SU-DHL-6 (cell line): ENCODE results near the gene PSMD14.

Source experiments
- H2AFZ ChIP-seq: fragments of 200-600 bp; sonication (generic); 2 replicates; pipeline ENCODE4 v1.6.1; 2014; ENCODE audit warnings: low read depth, mild to moderate bottlenecking, moderate library complexity, mixed read lengths, antibody characterized with exemption, low read length; ENCODE audit not compliant: severe bottlenecking
- H3F3A ChIP-seq: fragments of 200-600 bp; shearing (Covaris generic); 2 replicates; pipeline ENCODE4 v1.6.0; 2016; ENCODE audit warnings: antibody characterized with exemption, mild to moderate bottlenecking; ENCODE audit not compliant: insufficient read depth
- H3K27ac ChIP-seq: fragments of 200-600 bp; sonication (generic); 2 replicates; pipeline ENCODE4 v1.5.1; 2016; ENCODE audit warnings: low read depth, mild to moderate bottlenecking, low read length, moderate library complexity, mixed read lengths
- H3K27me3 ChIP-seq: fragments of 200-600 bp; sonication (generic), shearing (Covaris generic); 2 replicates; pipeline ENCODE4 v1.6.0; 2014; ENCODE audit warnings: mild to moderate bottlenecking, low read length
- H3K36me3 ChIP-seq: fragments of 200-600 bp; sonication (generic); 2 replicates; pipeline ENCODE4 v1.6.1; 2014; ENCODE audit warnings: mild to moderate bottlenecking, low read length, mixed read lengths
- H3K4me2 ChIP-seq: fragments of 300-600, 200-600 bp; shearing (Covaris generic), sonication (generic); 2 replicates; pipeline ENCODE4 v1.6.0; 2014; ENCODE audit warnings: low read length, low read depth, mild to moderate bottlenecking; ENCODE audit not compliant: poor library complexity, severe bottlenecking
- H3K4me3 ChIP-seq: fragments of 200-600 bp; sonication (generic); 2 replicates; pipeline ENCODE4 v1.5.1; 2014; ENCODE audit warnings: antibody characterized with exemption, low read length, mild to moderate bottlenecking, mixed read lengths; ENCODE audit not compliant: insufficient read depth, poor library complexity, severe bottlenecking
- H3K79me2 ChIP-seq: fragments of 200-600 bp; sonication (generic); 2 replicates; pipeline ENCODE4 v1.6.1; 2014; ENCODE audit warnings: mild to moderate bottlenecking, low read length, moderate library complexity; ENCODE audit not compliant: insufficient read depth
- H3K9ac ChIP-seq: fragments of 200-600 bp; sonication (generic); 2 replicates; pipeline ENCODE4 v1.7.0; 2014; ENCODE audit warnings: mild to moderate bottlenecking, low read length
- H3K9me2 ChIP-seq: fragments of 200-600 bp; sonication (generic); replicated peaks from 2 replicates; pipeline ENCODE4 v1.6.1; 2014; ENCODE audit warnings: low read length; ENCODE audit not compliant: insufficient read depth
- H3K9me3 ChIP-seq: fragments of 200-600 bp; sonication (generic); 2 replicates; pipeline ENCODE4 v1.6.1; 2014; ENCODE audit warnings: low read length, mixed read lengths; ENCODE audit not compliant: insufficient read depth
- H4K20me1 ChIP-seq: fragments of 200-600 bp; sonication (generic); 2 replicates; pipeline ENCODE4 v1.6.1; 2014; ENCODE audit warnings: low read depth, mild to moderate bottlenecking, antibody characterized with exemption, low read length, moderate library complexity, mixed read lengths
- CTCF ChIP-seq: fragments of 200-600 bp; sonication (generic); IDR thresholded peaks from one replicate; pipeline ENCODE4 v1.5.1; 2017; ENCODE audit warnings: antibody characterized with exemption, mild to moderate bottlenecking, low read length, moderate library complexity; ENCODE audit not compliant: insufficient read depth, poor library complexity, severe bottlenecking
- EZH2phosphoT487 ChIP-seq: fragments of 200-600 bp; sonication (generic), shearing (Covaris generic); conservative IDR thresholded peaks from 2 replicates; pipeline ENCODE4 v1.6.1; 2018; ENCODE audit warnings: mild to moderate bottlenecking, antibody characterized with exemption, low read length, moderate library complexity, mixed read lengths

Gene PSMD14

DNA sequence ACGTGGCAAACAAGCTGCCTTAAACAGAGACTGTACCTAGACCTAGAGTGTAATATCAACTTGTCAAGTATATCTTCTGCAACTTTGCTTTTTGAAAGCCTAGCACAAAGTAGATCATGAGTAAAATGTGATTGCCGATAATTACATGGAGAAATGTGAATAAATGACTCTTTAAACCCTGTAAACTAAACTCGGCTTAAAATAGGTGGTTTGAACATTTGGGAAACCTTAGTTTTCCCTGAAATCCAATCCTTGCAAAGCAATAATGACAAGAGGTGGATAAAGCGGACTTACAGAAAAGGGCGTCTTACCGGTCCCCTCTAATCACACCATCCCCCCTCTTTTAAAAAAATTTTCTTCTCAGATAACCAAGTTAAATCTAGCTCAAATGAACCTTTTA is 549 bp upstream of the PSMD14 start:
- Histone ChIP-seq H4K20me1 (0 out of 2 replicates have a peak, but pooled peaks cover 3% of the 10 kb centered on the region), H3K79me2 (peaks cover 49% of the 10 kb centered on the region)

DNA sequence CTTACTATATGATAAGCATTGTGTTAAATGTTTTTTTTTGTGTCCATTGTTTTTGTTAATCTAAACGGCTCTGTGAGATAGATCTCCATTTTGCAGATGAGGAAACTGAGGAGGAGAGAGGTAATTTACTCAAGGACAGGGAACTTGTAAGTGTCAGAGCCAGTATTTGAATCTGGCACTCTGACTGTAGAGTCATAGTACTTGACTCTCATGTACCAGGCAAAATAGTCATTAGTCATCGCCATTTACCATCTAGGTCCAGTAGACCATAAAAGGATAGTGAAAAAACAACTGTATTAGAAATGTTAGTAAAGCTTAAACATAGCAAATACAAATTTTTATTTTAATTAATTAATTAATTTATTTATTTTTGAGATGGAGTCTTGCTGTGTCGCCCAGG is 4.8 kb downstream of the PSMD14 start:
- H3K79me2 ChIP-seq: peaks cover 94% of the 10 kb centered on the region
- no peaks in the 10 kb centered on the region for H3K9me3 ChIP-seq
- H3F3A ChIP-seq: peaks cover 3% of the 10 kb centered on the region; the same call in 1 of the 2 replicates
- peaks cover 9% of the 10 kb centered on the region; the same call in 1 of the 2 replicates for H4K20me1 ChIP-seq
- no peak overlapping the region for H3K9ac ChIP-seq
- H2AFZ ChIP-seq: no peak overlapping the region
- no peak overlapping the region for H3K4me2 ChIP-seq
- H3K36me3 ChIP-seq: peaks cover 16% of the 10 kb centered on the region; the same call in 1 of the 2 replicates
- TF ChIP-seq CTCF: no peak
- no peak for TF ChIP-seq EZH2phosphoT487
- no peaks in the 10 kb centered on the region for H3K27me3 ChIP-seq
- H3K9me2 ChIP-seq: no peaks in the 10 kb centered on the region
- no peak overlapping the region for H3K4me3 ChIP-seq
- no peak overlapping the region for H3K27ac ChIP-seq

More for the DNA sequence above, 549 bp upstream of the PSMD14 start:
- Histone ChIP-seq H3K9me2 (no peaks in the 10 kb centered on the region), H3K27ac (peak overlapping the region; percentile 83), H3K36me3 (no peaks in the 10 kb centered on the region), H3K9ac (peak overlapping the region; percentile 72), H3K4me3 (peak overlapping the region; percentile 91), H2AFZ (peak overlapping the region; percentile 79), H3K4me2 (peak overlapping the region; percentile 99), H3K9me3 (no peaks in the 10 kb centered on the region), H3K27me3 (no peaks in the 10 kb centered on the region), H3F3A (no peaks in the 10 kb centered on the region; the same call in 1 of the 2 replicates)
- no peak for TF ChIP-seq CTCF
- no peak for TF ChIP-seq EZH2phosphoT487

DNA sequence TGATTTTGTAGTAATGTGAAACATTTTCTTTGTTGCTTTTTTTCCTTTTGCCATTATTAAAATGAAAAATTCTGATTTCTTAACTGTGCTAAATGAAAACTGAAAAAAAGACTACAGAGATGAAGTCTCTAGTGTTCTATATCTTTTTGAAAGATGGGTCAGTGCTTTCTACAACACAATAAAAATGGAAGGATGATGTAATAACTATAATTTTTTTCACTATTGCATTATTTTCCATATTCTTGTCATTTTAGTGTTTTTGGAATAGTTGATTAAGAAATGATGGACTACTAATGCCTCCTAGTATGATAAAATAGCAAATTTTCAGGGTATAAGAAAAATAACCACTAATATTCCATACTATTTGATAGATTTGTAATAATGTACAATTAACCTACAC is 7.2 kb downstream of the PSMD14 start:
- no peak overlapping the region for H3K9ac ChIP-seq
- TF ChIP-seq EZH2phosphoT487 (no peak), CTCF (no peak)
- no peaks in the 10 kb centered on the region for H3K27me3 ChIP-seq
- H3K4me3 ChIP-seq: no peak overlapping the region
- H4K20me1 ChIP-seq: peaks cover 9% of the 10 kb centered on the region
- peaks cover 9% of the 10 kb centered on the region; the same call in 1 of the 2 replicates for H3F3A ChIP-seq
- no peak overlapping the region for H3K27ac ChIP-seq
- H3K9me3 ChIP-seq: no peaks in the 10 kb centered on the region
- no peak overlapping the region for H3K4me2 ChIP-seq
- no peak overlapping the region for H2AFZ ChIP-seq
- peaks cover 93% of the 10 kb centered on the region for H3K79me2 ChIP-seq
- no peaks in the 10 kb centered on the region for H3K9me2 ChIP-seq
- peaks cover 29% of the 10 kb centered on the region for H3K36me3 ChIP-seq
